HG02970 (cell line): Measurements from ENCODE around the gene BTD.

Experiments used
- ATAC-seq: cut with Tn5 transposase; IDR thresholded peaks from one replicate; pipeline ENCODE4 v1.9.1; 2021; ENCODE audit warnings: mild to moderate bottlenecking, moderate library complexity, moderate number of reproducible peaks; ENCODE audit not compliant: unreplicated experiment, low FRiP score

BTD gene

GRCh38 chr3:15634671-15635070 is 33.1 kb downstream of the BTD start:
- no peak for ATAC-seq

GRCh38 chr3:15635121-15635661 is 33.6 kb downstream of the BTD start:
- no peak for ATAC-seq

- ATAC-seq, result no peak
These were observed 34.6 kb downstream of the BTD start for GRCh38 chr3:15636028-15636709.

DNA sequence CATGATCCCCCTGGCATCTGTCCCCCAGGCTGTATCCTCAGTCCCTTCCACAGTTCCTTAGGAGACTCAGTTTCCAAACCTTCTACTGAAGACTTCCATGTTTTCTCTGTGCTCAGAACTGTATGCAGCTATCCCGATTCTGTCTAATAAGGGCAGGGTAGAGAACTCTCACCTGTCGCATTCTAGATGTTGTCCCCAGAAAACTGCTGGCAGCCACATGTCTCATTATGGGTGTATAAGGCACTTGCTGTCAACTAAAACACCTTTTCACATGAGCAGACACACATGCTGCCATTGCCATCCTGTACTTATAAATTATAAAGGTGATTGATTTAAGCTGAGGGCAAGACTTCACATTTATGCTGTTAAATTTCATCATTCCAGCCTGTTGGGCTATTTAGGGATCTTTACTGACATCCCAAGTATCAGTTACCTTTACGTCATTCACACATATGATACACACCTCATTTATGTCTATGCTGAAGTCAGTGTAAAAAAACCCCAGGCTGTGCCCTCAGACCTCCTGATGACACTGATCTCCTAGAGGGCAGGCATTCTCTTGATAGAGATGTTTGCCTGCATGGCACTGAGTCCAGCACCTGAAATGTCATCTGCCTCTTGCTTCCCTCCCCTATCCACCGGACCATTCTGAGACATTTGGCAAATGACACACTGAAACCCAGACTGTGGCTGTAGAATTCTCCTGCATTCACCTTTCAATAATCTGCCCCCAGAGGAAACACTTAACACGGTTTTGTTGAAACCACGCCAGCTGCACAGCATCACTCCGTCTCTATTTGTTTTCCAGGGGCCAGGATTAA is 35.8 kb downstream of the BTD start:
- ATAC-seq, result no peak

DNA sequence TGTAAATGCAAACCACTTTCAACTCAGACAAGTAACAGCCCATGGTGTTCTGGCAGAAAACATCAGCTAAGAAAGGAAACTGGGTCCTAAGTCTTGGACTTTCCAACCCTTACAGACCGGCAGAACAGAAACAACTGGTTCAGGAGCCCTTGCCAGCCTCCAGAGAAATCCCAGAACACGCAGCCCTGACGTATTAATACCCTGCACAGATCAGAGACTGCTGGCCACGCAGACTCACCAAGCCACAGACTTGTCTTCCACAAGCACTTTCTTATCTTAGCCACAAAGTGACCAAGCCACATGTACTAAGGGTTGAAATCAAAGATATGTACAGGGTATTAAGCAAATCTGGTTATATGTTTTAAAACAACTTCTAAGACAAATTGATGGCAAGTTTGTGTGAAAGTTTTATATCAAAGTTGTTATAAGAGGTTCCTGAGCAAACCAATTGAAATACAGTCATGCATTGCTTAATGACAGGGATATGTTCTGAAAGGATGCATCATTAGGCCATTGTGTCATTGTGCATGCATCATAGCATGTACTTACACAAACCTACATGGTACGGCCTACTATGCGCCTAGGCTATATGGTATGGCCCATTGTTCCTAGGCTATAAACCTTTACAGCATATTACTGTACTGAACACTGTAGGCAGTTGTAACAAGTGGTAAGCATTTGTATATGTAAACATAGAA is 36.8 kb downstream of the BTD start:
- no peak for ATAC-seq

DNA sequence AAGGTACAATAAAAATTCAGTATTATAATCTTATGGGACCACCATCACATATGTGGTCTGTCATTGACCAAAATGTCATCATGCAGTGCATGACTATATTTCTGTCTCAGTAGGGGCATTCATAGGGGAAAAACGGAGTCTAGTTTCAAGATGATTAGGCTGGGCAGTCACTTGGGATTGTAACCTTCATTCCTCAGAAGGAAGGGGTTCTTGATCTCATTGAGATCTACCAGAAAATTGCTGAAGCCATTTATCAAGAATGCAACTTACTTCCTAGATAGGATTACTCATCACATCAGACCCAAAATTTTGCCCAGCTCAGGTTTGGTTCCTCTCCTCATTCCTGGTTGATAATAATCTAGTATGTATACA is 37.3 kb downstream of the BTD start:
- no peak for ATAC-seq

DNA sequence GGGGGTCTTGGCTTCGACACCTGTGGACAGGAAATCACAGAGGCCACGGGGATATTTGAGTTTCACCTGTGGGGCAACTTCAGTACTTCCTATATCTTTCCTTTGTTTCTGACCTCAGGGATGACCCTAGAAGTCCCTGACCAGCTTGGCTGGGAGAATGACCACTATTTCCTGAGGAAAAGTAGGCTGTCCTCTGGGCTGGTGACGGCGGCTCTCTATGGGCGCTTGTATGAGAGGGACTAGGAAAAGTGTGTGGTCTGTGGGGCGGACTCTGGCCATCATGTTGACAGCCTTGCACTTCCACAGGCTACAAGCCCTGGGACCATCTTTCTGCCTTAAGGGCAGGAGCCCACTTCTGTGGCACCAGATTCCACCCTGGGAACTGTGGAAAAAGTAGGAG is 43.7 kb downstream of the BTD start:
- no peak for ATAC-seq

GRCh38 chr3:15645740-15646501 is 44.4 kb downstream of the BTD start:
- ATAC-seq, result no peak

- ATAC-seq, result no peak
These were observed 45.4 kb downstream of the BTD start for GRCh38 chr3:15646851-15647511.

GRCh38 chr3:15647611-15648167 is 46.1 kb downstream of the BTD start:
- ATAC-seq, result peak; percentile 77

DNA sequence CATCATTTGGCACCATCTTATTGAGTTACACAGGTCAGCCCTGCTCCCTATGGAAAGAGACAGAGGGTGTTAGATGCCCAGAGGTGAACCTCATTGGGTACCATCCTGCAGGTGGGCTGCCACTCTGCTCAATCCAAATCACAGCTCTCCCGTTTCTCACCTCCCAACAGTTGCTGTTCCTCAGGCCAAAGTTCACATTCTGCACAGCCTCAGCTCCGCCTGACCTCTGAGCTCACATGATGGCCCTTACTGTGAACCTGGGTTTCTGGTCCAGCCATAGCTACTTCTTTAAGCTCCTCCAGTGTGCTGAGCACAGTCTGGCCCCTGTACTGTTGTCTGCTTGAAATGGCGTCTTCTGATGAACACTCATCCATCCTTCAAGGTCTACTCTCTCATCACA is 47.8 kb downstream of the BTD start:
- no peak for ATAC-seq

GRCh38 chr3:15649858-15650257 is 48.3 kb downstream of the BTD start:
- no peak for ATAC-seq

- no peak for ATAC-seq
These were observed 49.9 kb downstream of the BTD start for GRCh38 chr3:15651396-15651795.

- ATAC-seq, result no peak
These were observed 51.8 kb downstream of the BTD start for GRCh38 chr3:15653321-15653720.

DNA sequence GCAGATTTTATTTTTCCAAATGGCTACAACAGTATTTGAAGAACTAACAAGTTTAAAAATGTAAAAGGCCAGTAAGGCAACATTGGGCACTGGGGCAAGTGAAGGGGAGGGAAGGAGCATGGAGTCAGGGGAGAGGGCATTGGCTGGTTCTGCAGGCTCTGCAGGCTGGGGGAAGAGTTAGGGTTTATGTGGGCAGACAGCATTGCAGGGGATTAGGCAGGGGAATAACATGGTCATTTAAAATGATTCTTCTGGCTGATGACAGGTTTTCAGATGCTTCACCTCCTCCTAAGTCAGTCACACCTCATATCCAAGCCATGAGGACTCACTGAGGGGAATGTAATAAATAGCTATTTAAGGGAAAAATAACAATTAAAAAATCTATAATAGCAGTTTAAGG is 52.6 kb downstream of the BTD start:
- ATAC-seq, result no peak

DNA sequence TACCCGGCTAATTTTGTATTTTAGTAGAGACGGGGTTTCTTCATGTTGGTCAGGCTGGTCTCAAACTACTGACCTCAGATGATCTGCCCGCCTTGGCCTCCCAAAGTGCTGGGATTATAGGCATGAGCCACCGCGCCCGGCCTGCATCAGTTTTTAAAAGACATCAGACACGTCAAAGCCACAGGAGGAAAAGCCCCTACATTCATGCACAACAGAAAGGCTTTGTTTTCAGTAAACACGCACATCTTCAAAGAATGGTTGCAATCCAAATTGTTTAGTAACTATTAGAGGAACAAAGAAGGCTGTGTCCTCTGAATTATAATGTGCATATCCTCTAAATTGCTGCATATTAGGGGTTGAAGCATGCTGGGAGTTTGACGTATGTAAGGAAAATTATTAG is 53.3 kb downstream of the BTD start:
- no peak for ATAC-seq

GRCh38 chr3:15656342-15656741 is 54.8 kb downstream of the BTD start:
- no peak for ATAC-seq

- no peak for ATAC-seq
These were observed 55.5 kb downstream of the BTD start for GRCh38 chr3:15657016-15657415.

GRCh38 chr3:15659254-15659975 is 57.9 kb downstream of the BTD start:
- no peak for ATAC-seq
